Midbrain (tissue), 1 donor: ENCODE measurements around the gene NAA10.

Source experiments
- DNase-seq: peaks from one replicate; lab custom pipeline; 2025; lab: John Stamatoyannopoulos, UW

NAA10 gene

GRCh38 chrX:153948002-153948466, 13.2 kb upstream of the NAA10 start:
- DNase-seq = no peak

- peak; percentile 65 for DNase-seq
Measured at GRCh38 chrX:153947009-153947769, 12.4 kb upstream of the NAA10 start.

- no peak for DNase-seq
Measured at GRCh38 chrX:153945956-153946943, 11.4 kb upstream of the NAA10 start.

- DNase-seq = no peak
Measured at GRCh38 chrX:153944800-153945150, 9.9 kb upstream of the NAA10 start.

- peak; percentile 38 for DNase-seq
Measured at GRCh38 chrX:153944140-153944799, 9.4 kb upstream of the NAA10 start, which contains the start of gene RENBP. Gene RENBP (minus strand): TSS chrX:153944643. CDS start chrX:153944610, 33 bp downstream.

GRCh38 chrX:153941336-153942252, 6.8 kb upstream of the NAA10 start:
- no peak for DNase-seq

- no peak for DNase-seq
Measured at GRCh38 chrX:153939573-153939972, 4.7 kb upstream of the NAA10 start.

GRCh38 chrX:153938226-153938786, 3.5 kb upstream of the NAA10 start:
- no peak for DNase-seq

GRCh38 chrX:153937056-153937455, 2.2 kb upstream of the NAA10 start:
- no peak for DNase-seq

GRCh38 chrX:153935326-153935851, 552 bp upstream of the NAA10 start:
- no peak for DNase-seq

- DNase-seq = no peak
Measured at GRCh38 chrX:153934148-153934761, 582 bp downstream of the NAA10 start.

- DNase-seq = no peak
Measured at GRCh38 chrX:153933748-153934147, 1.1 kb downstream of the NAA10 start.

- DNase-seq = no peak
Measured at GRCh38 chrX:153932220-153932915, 2.5 kb downstream of the NAA10 start.

- no peak for DNase-seq
Measured at GRCh38 chrX:153931748-153932147, 3.1 kb downstream of the NAA10 start.

GRCh38 chrX:153931151-153931550, 3.7 kb downstream of the NAA10 start:
- no peak for DNase-seq

GRCh38 chrX:153930011-153930910, 4.6 kb downstream of the NAA10 start:
- DNase-seq = no peak

GRCh38 chrX:153929576-153929975, 5.3 kb downstream of the NAA10 start:
- DNase-seq = no peak

GRCh38 chrX:153928846-153929245, 6.0 kb downstream of the NAA10 start:
- DNase-seq = no peak
